ENCODE data around the gene SBNO2.
"Not testable (repeated sequence)": the region's sequence is repeated elsewhere in the genome, so short reads cannot be mapped to it uniquely, and the experiment has no call there.

Gene SBNO2

DNA sequence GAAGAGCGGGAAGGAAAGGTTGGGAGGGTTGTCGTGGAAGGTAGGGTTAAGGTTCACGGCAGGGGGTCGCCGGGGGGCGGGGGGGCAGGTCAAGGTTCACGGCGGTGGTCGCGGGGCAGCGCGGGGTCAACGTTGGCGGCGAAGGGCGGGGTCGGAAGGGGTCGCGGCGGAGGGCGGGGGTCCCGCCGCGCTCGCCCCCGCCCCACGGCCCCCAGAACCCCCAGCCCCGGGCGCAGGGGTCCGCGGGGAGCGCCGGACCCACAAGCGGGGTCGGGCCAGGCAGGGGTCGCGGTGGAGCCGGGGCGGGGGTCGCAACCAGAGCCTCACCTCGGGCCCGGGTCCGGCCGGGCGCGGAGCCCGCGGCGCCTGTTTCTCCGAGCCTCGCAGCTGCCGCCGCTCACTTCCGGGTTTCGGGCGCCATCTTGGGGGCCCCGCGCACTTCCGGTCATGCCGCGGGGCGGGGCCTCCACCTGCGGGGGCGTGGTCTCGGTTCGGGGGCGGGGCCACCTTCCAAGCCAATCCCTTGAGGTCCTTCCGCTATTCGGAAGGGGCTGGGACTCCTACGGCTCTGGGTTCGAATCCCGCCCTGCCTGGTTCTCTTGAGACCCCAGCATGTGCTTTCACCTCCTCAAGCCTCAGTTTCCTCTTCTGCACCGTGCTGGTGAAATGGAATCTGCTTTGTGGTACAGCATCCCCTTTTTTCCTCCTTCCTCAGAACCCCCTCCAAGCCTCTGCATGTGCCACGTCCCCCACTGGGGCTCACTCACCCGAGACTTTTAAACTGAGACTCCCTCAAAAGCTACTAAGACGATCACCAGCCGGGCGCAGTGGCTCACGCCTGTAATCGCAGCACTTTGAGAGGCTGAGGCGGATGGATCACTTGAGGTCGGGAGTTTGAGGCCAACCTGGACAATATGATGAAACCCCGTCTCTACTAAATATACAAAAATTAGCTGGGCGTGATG lies at the start of gene SBNO2:
Gene SBNO2, minus strand, starts transcription at position 424 of the 965 bp plus-strand sequence. CDS start 19,992 bp downstream, outside the sequence.
- DNase-seq: peak; percentile 87

- no peak for DNase-seq
Measured at GRCh38 chr19:1223018-1223855, 49.2 kb upstream of the SBNO2 start.

DNA sequence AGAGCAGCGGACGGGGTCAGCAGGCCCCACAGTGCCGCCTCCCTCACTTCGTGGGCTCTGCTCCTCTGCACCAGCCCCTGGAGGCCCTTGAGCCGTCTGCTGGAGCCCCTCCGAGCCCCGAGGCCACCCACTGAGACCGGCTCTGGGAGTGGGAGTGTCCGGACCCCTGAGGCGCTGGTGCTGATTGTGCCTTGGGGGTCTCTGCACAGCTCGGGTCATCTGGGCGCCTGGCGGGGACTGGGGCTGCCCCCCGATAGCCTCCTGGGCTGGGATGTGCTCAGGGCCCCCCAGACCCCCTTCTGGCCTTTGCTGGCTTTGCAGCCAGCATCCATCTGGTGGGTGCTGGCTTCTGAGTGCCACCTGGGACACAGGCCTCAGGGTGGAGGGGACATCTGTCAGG lies 48.3 kb upstream of the SBNO2 start:
- DNase-seq: no peak

DNA sequence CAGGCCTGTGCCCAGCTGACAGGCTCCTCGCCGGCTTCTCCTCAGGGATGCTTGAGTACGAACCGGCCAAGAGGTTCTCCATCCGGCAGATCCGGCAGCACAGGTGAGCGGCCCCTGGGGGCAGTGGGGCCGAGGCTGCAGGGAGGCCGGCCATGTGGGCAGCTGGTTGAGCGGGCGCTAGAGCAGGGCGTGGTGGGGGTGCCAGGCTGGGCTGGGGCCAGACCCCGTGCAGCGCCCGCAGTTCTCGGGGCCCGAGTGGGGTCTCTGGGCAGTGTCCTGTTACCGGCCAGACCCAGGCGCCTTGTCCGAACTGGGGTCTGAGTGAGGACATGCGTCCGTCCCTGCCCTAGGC lies 47.8 kb upstream of the SBNO2 start:
- no peak for DNase-seq

DNA sequence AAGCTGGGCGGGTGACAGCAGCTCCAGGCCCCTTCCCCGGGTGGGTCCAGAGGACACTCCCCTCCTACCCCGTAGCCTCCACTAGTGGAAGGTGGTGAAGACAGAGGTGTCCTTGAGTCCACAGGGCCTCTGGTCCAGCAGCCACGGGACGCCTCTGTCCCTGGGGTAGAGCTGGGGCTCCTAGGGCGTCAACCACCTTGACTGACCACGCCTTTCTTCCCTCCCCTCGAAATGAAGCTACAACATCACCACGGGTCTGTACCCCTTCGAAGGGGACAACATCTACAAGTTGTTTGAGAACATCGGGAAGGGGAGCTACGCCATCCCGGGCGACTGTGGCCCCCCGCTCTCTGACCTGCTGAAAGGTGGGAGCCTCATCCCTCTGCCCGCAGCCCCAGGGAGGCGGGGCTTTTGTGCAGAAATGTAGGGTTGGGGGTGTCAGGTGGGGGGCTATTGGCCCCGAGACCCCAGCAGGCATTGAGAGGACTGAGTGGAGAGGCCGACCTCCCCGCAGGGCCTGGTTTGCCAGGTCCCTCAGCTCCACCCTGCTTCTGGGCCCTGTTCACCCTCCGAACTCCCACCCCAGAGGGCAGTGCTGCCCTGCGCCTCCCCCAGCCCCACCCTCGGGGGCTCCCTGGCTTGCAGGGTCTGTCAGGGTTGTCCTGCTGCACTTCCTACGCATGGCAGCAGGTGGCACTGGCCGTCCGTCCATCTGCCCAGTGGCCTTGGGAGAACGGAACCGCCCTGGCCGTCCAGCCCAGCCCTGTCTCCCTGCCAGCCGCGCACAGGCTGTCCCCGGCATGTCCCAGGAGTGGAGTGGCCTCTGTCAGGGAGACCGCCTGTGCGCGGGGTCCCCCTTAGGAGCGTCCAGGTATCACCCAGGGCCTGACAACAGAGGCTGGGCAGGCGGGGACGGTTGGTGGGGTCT lies 47.2 kb upstream of the SBNO2 start:
- peak; percentile 75 for DNase-seq

GRCh38 chr19:1220477-1220930 lies 46.4 kb upstream of the SBNO2 start:
- no peak for DNase-seq

DNA sequence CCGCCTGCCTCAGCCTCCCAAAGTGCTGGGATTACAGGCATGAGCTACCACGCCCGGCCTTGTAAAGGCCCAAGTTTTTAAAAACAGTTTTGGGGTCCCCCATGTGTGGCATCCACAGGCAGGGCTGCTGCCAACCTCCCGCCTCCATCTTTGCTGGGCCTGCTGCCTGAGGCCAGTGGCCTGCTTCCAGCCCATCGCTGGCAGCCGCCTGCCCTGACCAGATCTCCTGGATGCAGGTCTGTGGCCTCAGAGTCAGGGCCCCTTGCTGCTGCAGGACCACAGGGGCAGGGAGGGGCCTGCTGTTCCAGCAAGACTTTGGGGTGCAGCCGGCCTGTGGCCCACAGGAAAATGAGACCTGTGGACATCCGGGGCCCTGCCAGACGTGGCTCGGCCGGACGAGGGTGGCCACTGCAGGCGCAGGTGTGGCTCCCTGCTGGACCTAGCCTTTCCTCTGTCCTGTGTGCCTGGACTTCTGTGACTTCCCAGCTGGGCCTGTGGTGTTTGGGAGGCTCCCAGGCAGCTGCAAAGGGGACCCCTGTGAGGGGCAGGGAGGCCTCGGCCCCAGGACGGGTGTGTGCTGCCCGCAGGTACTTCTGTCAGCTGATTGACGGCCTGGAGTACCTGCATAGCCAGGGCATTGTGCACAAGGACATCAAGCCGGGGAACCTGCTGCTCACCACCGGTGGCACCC lies 45.9 kb upstream of the SBNO2 start:
- DNase-seq: no peak

- no peak for DNase-seq
Measured at GRCh38 chr19:1218751-1219567, 44.9 kb upstream of the SBNO2 start.

- no peak for DNase-seq
Measured at GRCh38 chr19:1217366-1217765, 43.3 kb upstream of the SBNO2 start.

- no peak for DNase-seq
Measured at GRCh38 chr19:1216756-1217155, 42.7 kb upstream of the SBNO2 start.

DNA sequence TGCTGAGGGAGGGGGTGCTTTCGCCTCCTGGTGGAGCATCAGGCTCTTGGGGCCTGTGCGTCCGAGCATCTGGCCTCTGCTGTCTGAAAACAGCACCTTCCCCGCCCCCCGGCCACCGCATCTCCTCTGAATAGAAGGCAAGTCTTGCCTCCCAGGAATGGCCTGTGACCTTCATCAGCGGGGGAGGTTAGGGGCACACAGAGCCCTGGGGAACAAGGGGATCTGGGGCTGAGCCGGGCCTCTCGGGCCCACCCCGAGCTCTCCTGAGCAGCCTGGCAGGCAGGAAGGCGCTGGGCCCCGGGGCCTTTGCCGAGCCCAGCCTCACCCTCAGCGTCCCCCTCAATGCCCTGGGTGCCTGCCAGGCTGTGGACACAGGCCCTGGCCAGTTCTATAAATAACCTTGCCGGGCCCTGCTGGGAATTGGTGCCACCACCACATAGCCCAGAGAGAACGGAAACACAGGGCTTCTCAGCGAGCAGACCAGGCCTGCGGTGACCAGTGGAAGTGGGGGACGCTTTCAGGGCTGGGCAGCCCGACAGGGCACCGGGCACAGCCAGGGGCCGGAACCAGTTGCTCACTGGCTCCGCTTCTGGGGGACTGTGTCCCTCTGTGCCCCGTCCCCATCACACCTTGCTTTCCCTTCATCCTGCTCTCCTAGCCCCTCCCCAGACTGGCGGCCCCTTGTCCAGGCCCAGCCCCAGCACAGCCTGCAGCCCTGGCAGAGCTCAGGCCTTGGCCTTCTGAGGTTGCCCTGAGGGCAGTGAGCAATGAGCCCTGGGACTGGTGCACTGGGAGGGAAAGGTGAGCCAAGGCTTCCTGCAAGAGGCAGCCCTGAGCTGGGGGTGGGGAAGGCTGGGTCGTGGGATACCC lies 41.0 kb upstream of the SBNO2 start:
- peak; percentile 75 for DNase-seq

- no peak for DNase-seq
Measured at GRCh38 chr19:1214299-1214861, 40.3 kb upstream of the SBNO2 start.

GRCh38 chr19:1213391-1214286 lies 39.6 kb upstream of the SBNO2 start:
- peak; percentile 79 for DNase-seq

- DNase-seq: peak; percentile 47
Measured at GRCh38 chr19:1211494-1212234, 37.6 kb upstream of the SBNO2 start.

GRCh38 chr19:1210227-1210538 lies 36.1 kb upstream of the SBNO2 start:
- no peak for DNase-seq

DNA sequence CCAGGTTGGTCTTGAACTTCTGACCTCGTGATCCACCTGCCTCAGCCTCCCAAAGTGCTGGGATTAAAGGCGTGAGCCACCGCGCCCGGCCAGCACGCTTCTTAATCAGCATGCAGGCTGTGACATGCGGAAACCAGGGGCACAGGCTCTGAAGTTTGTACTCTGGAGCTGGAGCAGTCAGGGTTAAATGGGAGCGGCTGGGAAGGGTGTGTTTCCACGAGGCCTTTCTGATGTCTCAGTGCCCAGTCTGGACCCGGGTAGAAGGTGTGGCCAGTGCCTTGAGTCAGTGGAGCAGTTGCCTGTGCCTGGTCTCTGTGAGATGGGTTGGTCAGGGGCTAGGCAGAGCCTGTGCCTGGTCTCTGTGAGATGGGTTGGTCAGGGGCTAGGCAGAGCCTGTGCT lies 34.8 kb upstream of the SBNO2 start:
- not testable (repeated sequence) for DNase-seq

DNA sequence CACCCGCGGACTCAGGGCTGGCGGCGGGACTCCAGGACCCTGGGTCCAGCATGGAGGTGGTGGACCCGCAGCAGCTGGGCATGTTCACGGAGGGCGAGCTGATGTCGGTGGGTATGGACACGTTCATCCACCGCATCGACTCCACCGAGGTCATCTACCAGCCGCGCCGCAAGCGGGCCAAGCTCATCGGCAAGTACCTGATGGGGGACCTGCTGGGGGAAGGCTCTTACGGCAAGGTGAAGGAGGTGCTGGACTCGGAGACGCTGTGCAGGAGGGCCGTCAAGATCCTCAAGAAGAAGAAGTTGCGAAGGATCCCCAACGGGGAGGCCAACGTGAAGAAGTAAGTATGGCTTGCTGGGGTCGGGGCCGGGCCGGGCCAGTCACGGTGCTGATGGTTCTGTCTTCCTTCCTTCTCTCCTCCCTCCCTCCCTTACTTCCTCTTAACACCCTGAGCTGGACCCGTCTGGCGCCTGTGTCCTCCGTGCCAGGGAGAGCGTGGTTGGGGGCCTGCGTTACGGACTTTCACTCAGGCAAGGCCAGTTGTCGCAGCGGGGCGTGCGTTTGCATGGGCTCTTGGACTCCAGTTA lies 32.9 kb upstream of the SBNO2 start:
- peak; percentile 36 for DNase-seq

Measured in left hindlimb (tissue), 1 donor.